HCT116 (cell line): ENCODE measurements around the gene DDX24.

Experiments used
- CBX3 ChIP-seq: IDR thresholded peaks from 2 replicates; pipeline ENCODE4 v1.6.1; 2012; ENCODE audit warnings: low read depth
- ELF1 ChIP-seq: IDR thresholded peaks from 2 replicates; pipeline ENCODE4 v1.6.1; 2012; ENCODE audit warnings: low read depth, borderline replicate concordance
- EZH2 ChIP-seq: fragments of 200-600 bp; sonication (generic); IDR thresholded peaks from 2 replicates; pipeline ENCODE4 v1.6.1; 2017; ENCODE audit warnings: antibody characterized with exemption, mixed run types
- FOSL1 ChIP-seq: IDR thresholded peaks from 2 replicates; pipeline ENCODE4 v1.6.1; 2012; ENCODE audit warnings: low read depth
- POLR2A ChIP-seq: IDR thresholded peaks from 2 replicates; pipeline ENCODE4 v1.7.0; 2011; ENCODE audit warnings: borderline replicate concordance; ENCODE audit not compliant: insufficient read depth, insufficient read length; ENCODE audit errors: extremely low read depth
- POLR2AphosphoS5 ChIP-seq: IDR thresholded peaks from 2 replicates; pipeline ENCODE4 v1.6.1; 2011; ENCODE audit warnings: mild to moderate bottlenecking, low read depth, low read length, moderate library complexity
- TCF7L2 ChIP-seq: IDR thresholded peaks from 2 replicates; pipeline ENCODE4 v1.7.0; 2011; ENCODE audit warnings: borderline replicate concordance, inconsistent platforms; ENCODE audit not compliant: insufficient read depth, insufficient read length; ENCODE audit errors: extremely low read depth
- YY1 ChIP-seq: IDR thresholded peaks from 2 replicates; pipeline ENCODE4 v1.6.1; 2011; ENCODE audit warnings: low read length, low read depth, moderate library complexity, mild to moderate bottlenecking; ENCODE audit not compliant: insufficient replicate concordance; ENCODE audit errors: extremely low read depth
- ZNF274 ChIP-seq: fragments of 200-500 bp; sonication (Bioruptor generic); IDR thresholded peaks from 2 replicates; pipeline ENCODE4 v1.6.1; 2014; ENCODE audit warnings: mild to moderate bottlenecking, low read depth, low read length, inconsistent platforms
- TF ChIP-seq, protein P1 (sequence below), 3 experiments: fragments of 200-600 bp in 1 of 3; sonication (generic) in 1 of 3; IDR thresholded peaks in 2 of 3; conservative IDR thresholded peaks in 1 of 3; 2 replicates each; pipeline ENCODE4 v1.5.1; 2012 to 2017; ENCODE audit warnings: low read depth in 2 of 3, low read length in 2 of 3, antibody characterized with exemption in 1 of 3, borderline replicate concordance in 1 of 3, control low read depth in 1 of 3, mild to moderate bottlenecking in 1 of 3, mixed read lengths in 1 of 3, mixed run types in 1 of 3, moderate library complexity in 1 of 3; ENCODE audit not compliant: insufficient read depth in 1 of 3
- TF ChIP-seq, protein P2 (sequence below): IDR thresholded peaks from 2 replicates; pipeline ENCODE4 v1.6.1; 2012
- TF ChIP-seq, protein P3 (sequence below): IDR thresholded peaks from 2 replicates; pipeline ENCODE4 v1.6.1; 2012; ENCODE audit warnings: low read depth

DNA sequence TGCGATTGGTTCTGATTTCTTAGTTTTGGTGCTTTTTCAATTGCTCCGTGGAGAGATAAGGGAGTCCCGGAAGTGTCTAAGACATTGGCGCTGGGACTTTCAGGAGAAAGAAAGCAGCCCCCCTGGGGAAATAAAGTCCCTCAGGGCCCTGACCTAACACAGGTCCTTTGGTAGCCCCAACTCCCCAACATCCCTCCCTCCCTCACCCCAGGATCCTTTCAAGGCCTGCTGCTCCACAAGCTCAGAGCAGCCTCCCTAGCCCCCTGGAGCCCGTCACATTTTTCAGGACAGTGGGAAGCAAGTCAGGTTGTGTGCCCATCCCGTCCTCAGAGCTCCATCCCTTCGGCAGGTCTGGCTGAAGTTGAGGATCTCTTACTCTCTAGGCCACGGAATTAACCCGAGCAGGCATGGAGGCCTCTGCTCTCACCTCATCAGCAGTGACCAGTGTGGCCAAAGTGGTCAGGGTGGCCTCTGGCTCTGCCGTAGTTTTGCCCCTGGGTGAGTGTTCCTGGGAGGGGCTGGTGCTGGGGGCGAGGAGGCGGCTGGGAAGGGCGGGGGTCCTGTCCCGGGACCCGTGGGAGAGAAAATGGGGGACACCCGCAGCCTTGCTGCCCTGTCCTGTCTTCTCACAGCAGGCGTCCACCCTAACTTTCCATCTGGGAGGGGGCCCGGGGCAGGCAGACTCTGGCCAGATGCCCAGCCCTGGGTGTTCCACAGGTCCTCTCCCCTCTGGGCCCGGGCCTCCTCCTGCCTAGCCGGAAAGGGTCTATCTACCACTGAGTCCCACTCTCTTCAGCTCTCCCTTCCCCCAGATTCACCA, 30.5 kb upstream of the DDX24 start:
- TF ChIP-seq EZH2 (no peak), ZNF274 (no peak), FOSL1 (no peak), TCF7L2 (no peak), POLR2AphosphoS5 (no peak), POLR2A (no peak), ELF1 (no peak), CBX3 (no peak), YY1 (no peak)
- TF ChIP-seq, protein P1, sequence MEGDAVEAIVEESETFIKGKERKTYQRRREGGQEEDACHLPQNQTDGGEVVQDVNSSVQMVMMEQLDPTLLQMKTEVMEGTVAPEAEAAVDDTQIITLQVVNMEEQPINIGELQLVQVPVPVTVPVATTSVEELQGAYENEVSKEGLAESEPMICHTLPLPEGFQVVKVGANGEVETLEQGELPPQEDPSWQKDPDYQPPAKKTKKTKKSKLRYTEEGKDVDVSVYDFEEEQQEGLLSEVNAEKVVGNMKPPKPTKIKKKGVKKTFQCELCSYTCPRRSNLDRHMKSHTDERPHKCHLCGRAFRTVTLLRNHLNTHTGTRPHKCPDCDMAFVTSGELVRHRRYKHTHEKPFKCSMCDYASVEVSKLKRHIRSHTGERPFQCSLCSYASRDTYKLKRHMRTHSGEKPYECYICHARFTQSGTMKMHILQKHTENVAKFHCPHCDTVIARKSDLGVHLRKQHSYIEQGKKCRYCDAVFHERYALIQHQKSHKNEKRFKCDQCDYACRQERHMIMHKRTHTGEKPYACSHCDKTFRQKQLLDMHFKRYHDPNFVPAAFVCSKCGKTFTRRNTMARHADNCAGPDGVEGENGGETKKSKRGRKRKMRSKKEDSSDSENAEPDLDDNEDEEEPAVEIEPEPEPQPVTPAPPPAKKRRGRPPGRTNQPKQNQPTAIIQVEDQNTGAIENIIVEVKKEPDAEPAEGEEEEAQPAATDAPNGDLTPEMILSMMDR (IDR thresholded peaks at IDR 0.05 in 2 of 3, conservative IDR thresholded peaks at IDR 0.05 in 1 of 3; ENCODE audit: borderline replicate concordance in 1 of 3, insufficient read depth in 1 of 3, low read depth in 2 of 3, low read length in 2 of 3), result no peak
- TF ChIP-seq, protein P2, sequence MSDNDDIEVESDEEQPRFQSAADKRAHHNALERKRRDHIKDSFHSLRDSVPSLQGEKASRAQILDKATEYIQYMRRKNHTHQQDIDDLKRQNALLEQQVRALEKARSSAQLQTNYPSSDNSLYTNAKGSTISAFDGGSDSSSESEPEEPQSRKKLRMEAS, result no peak
- TF ChIP-seq, protein P3, sequence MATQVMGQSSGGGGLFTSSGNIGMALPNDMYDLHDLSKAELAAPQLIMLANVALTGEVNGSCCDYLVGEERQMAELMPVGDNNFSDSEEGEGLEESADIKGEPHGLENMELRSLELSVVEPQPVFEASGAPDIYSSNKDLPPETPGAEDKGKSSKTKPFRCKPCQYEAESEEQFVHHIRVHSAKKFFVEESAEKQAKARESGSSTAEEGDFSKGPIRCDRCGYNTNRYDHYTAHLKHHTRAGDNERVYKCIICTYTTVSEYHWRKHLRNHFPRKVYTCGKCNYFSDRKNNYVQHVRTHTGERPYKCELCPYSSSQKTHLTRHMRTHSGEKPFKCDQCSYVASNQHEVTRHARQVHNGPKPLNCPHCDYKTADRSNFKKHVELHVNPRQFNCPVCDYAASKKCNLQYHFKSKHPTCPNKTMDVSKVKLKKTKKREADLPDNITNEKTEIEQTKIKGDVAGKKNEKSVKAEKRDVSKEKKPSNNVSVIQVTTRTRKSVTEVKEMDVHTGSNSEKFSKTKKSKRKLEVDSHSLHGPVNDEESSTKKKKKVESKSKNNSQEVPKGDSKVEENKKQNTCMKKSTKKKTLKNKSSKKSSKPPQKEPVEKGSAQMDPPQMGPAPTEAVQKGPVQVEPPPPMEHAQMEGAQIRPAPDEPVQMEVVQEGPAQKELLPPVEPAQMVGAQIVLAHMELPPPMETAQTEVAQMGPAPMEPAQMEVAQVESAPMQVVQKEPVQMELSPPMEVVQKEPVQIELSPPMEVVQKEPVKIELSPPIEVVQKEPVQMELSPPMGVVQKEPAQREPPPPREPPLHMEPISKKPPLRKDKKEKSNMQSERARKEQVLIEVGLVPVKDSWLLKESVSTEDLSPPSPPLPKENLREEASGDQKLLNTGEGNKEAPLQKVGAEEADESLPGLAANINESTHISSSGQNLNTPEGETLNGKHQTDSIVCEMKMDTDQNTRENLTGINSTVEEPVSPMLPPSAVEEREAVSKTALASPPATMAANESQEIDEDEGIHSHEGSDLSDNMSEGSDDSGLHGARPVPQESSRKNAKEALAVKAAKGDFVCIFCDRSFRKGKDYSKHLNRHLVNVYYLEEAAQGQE, result no peak
